ENCODE data around the gene METTL21A.

The METTL21A gene

GRCh38 chr2:207594731-207595130 is 30.5 kb downstream of the METTL21A start:
- Histone ChIP-seq H3K27me3 (replicated peaks; ENCODE audit: control insufficient read depth, insufficient read depth, low read length) (no peaks in the 10 kb centered on the region), H3K9me3 (ENCODE audit: control insufficient read depth, low read length) (peaks cover 10% of the 10 kb centered on the region), H3K4me1 (ENCODE audit: control insufficient read depth, insufficient read depth, low read length) (peaks cover 5% of the 10 kb centered on the region), H3K36me3 (ENCODE audit: control insufficient read depth, insufficient read depth, low read length, severe bottlenecking) (peaks cover 46% of the 10 kb centered on the region), H3K9ac (ENCODE audit: low read length) (no peak overlapping the region), H3K4me3 (ENCODE audit: low read length) (no peak overlapping the region)
- DNase-seq (ENCODE audit: low read depth) = no peak

- no peak for DNase-seq (ENCODE audit: low read depth)
- no peaks in the 10 kb centered on the region for H3K27me3 ChIP-seq (replicated peaks; ENCODE audit: control insufficient read depth, insufficient read depth, low read length)
- H3K4me1 ChIP-seq (ENCODE audit: control insufficient read depth, insufficient read depth, low read length) = peaks cover under 1% of the 10 kb centered on the region
- peaks cover 10% of the 10 kb centered on the region for H3K9me3 ChIP-seq (ENCODE audit: control insufficient read depth, low read length)
- peaks cover 51% of the 10 kb centered on the region for H3K36me3 ChIP-seq (ENCODE audit: control insufficient read depth, insufficient read depth, low read length, severe bottlenecking)
- no peak overlapping the region for H3K4me3 ChIP-seq (ENCODE audit: low read length)
- no peak overlapping the region for H3K9ac ChIP-seq (ENCODE audit: low read length)
Measured at GRCh38 chr2:207594264-207594663, 30.9 kb downstream of the METTL21A start.

GRCh38 chr2:207593277-207593676 is 31.9 kb downstream of the METTL21A start:
- Histone ChIP-seq H3K4me1 (ENCODE audit: control insufficient read depth, insufficient read depth, low read length) (no peaks in the 10 kb centered on the region), H3K9me3 (ENCODE audit: control insufficient read depth, low read length) (peaks cover 10% of the 10 kb centered on the region), H3K4me3 (ENCODE audit: low read length) (no peak overlapping the region), H3K9ac (ENCODE audit: low read length) (no peak overlapping the region), H3K27me3 (replicated peaks; ENCODE audit: control insufficient read depth, insufficient read depth, low read length) (no peaks in the 10 kb centered on the region), H3K36me3 (ENCODE audit: control insufficient read depth, insufficient read depth, low read length, severe bottlenecking) (peaks cover 57% of the 10 kb centered on the region)
- DNase-seq (ENCODE audit: low read depth) = no peak

GRCh38 chr2:207589143-207589542 is 36.1 kb downstream of the METTL21A start:
- H3K27me3 ChIP-seq (replicated peaks; ENCODE audit: control insufficient read depth, insufficient read depth, low read length) = no peaks in the 10 kb centered on the region
- H3K9me3 ChIP-seq (ENCODE audit: control insufficient read depth, low read length) = peaks cover 10% of the 10 kb centered on the region
- peaks cover 60% of the 10 kb centered on the region for H3K36me3 ChIP-seq (ENCODE audit: control insufficient read depth, insufficient read depth, low read length, severe bottlenecking)
- no peak for DNase-seq (ENCODE audit: low read depth)
- H3K4me3 ChIP-seq (ENCODE audit: low read length) = no peak overlapping the region
- H3K4me1 ChIP-seq (ENCODE audit: control insufficient read depth, insufficient read depth, low read length) = no peaks in the 10 kb centered on the region
- no peak overlapping the region for H3K9ac ChIP-seq (ENCODE audit: low read length)

- peaks cover 8% of the 10 kb centered on the region for H3K9me3 ChIP-seq (ENCODE audit: control insufficient read depth, low read length)
- no peak for DNase-seq (ENCODE audit: low read depth)
- H3K36me3 ChIP-seq (ENCODE audit: control insufficient read depth, insufficient read depth, low read length, severe bottlenecking) = peaks cover 63% of the 10 kb centered on the region
- no peak overlapping the region for H3K4me3 ChIP-seq (ENCODE audit: low read length)
- no peaks in the 10 kb centered on the region for H3K4me1 ChIP-seq (ENCODE audit: control insufficient read depth, insufficient read depth, low read length)
- no peaks in the 10 kb centered on the region for H3K27me3 ChIP-seq (replicated peaks; ENCODE audit: control insufficient read depth, insufficient read depth, low read length)
- H3K9ac ChIP-seq (ENCODE audit: low read length) = no peak overlapping the region
Measured at GRCh38 chr2:207587305-207587704, 37.9 kb downstream of the METTL21A start.

- no peaks in the 10 kb centered on the region for H3K27me3 ChIP-seq (replicated peaks; ENCODE audit: control insufficient read depth, insufficient read depth, low read length)
- H3K4me1 ChIP-seq (ENCODE audit: control insufficient read depth, insufficient read depth, low read length) = no peaks in the 10 kb centered on the region
- DNase-seq (ENCODE audit: low read depth) = no peak
- H3K36me3 ChIP-seq (ENCODE audit: control insufficient read depth, insufficient read depth, low read length, severe bottlenecking) = peaks cover 73% of the 10 kb centered on the region
- no peaks in the 10 kb centered on the region for H3K9me3 ChIP-seq (ENCODE audit: control insufficient read depth, low read length)
- H3K4me3 ChIP-seq (ENCODE audit: low read length) = no peak overlapping the region
- H3K9ac ChIP-seq (ENCODE audit: low read length) = no peak overlapping the region
Measured at GRCh38 chr2:207584952-207585351, 40.2 kb downstream of the METTL21A start.

- Histone ChIP-seq H3K4me3 (ENCODE audit: low read length) (no peak overlapping the region), H3K4me1 (ENCODE audit: control insufficient read depth, insufficient read depth, low read length) (peaks cover 7% of the 10 kb centered on the region), H3K9ac (ENCODE audit: low read length) (no peak overlapping the region), H3K27me3 (replicated peaks; ENCODE audit: control insufficient read depth, insufficient read depth, low read length) (no peaks in the 10 kb centered on the region), H3K9me3 (ENCODE audit: control insufficient read depth, low read length) (no peaks in the 10 kb centered on the region), H3K36me3 (ENCODE audit: control insufficient read depth, insufficient read depth, low read length, severe bottlenecking) (peaks cover 59% of the 10 kb centered on the region)
- DNase-seq (ENCODE audit: low read depth) = no peak
Measured at GRCh38 chr2:207571370-207571769, 53.8 kb downstream of the METTL21A start.

- no peak for DNase-seq (ENCODE audit: low read depth)
- H3K36me3 ChIP-seq (ENCODE audit: control insufficient read depth, insufficient read depth, low read length, severe bottlenecking) = peaks cover 44% of the 10 kb centered on the region
Measured at GRCh38 chr2:207567671-207568070, 57.5 kb downstream of the METTL21A start.

GRCh38 chr2:207565736-207566500 is 59.3 kb downstream of the METTL21A start:
- H3K9me3 ChIP-seq (ENCODE audit: control insufficient read depth, low read length) = no peaks in the 10 kb centered on the region
- no peak overlapping the region for H3K9ac ChIP-seq (ENCODE audit: low read length)
- no peak overlapping the region for H3K4me3 ChIP-seq (ENCODE audit: low read length)
- peaks cover 4% of the 10 kb centered on the region for H3K4me1 ChIP-seq (ENCODE audit: control insufficient read depth, insufficient read depth, low read length)
- H3K36me3 ChIP-seq (ENCODE audit: control insufficient read depth, insufficient read depth, low read length, severe bottlenecking) = peaks cover 51% of the 10 kb centered on the region
- DNase-seq (ENCODE audit: low read depth) = no peak
- no peaks in the 10 kb centered on the region for H3K27me3 ChIP-seq (replicated peaks; ENCODE audit: control insufficient read depth, insufficient read depth, low read length)

More at GRCh38 chr2:207567671-207568070, 57.5 kb downstream of the METTL21A start:
- H3K4me1 ChIP-seq (ENCODE audit: control insufficient read depth, insufficient read depth, low read length) = peaks cover 4% of the 10 kb centered on the region
- H3K9ac ChIP-seq (ENCODE audit: low read length) = no peak overlapping the region
- no peaks in the 10 kb centered on the region for H3K9me3 ChIP-seq (ENCODE audit: control insufficient read depth, low read length)
- no peak overlapping the region for H3K4me3 ChIP-seq (ENCODE audit: low read length)
- no peaks in the 10 kb centered on the region for H3K27me3 ChIP-seq (replicated peaks; ENCODE audit: control insufficient read depth, insufficient read depth, low read length)
